KMS-11 (cell line): ENCODE results near the gene CLEC4G.

Experiments
- H2AFZ ChIP-seq: fragments of 200-600 bp; sonication (generic); 2 replicates; pipeline ENCODE4 v1.6.1; 2016; ENCODE audit warnings: antibody characterized with exemption, mixed run types, low read depth
- H3K27ac ChIP-seq: fragments of 200-600 bp; sonication (generic); 2 replicates; pipeline ENCODE4 v1.6.1; 2016; ENCODE audit warnings: mild to moderate bottlenecking, mixed run types
- H3K27me3 ChIP-seq: fragments of 200-600 bp; sonication (generic); 2 replicates; pipeline ENCODE4 v1.6.1; 2017; ENCODE audit warnings: mild to moderate bottlenecking, low read depth, mixed run types, moderate library complexity; ENCODE audit not compliant: insufficient read depth
- H3K36me3 ChIP-seq: fragments of 200-600 bp; sonication (generic); 2 replicates; pipeline ENCODE4 v1.6.1; 2017; ENCODE audit warnings: mild to moderate bottlenecking, mixed run types; ENCODE audit not compliant: insufficient read depth
- H3K4me1 ChIP-seq: fragments of 200-600 bp; sonication (generic); 2 replicates; pipeline ENCODE4 v1.6.1; 2016; ENCODE audit warnings: mild to moderate bottlenecking, low read depth, mixed run types; ENCODE audit not compliant: poor library complexity, severe bottlenecking
- H3K4me2 ChIP-seq: fragments of 200-600 bp; sonication (generic); 2 replicates; pipeline ENCODE4 v1.7.0; 2016; ENCODE audit warnings: mild to moderate bottlenecking, mixed run types
- H3K4me3 ChIP-seq: fragments of 200-600 bp; sonication (generic); IDR thresholded peaks from 2 replicates; pipeline ENCODE4 v1.6.1; 2017; ENCODE audit warnings: low read depth, low read length, mixed read lengths; ENCODE audit not compliant: insufficient read depth
- H3K79me2 ChIP-seq: fragments of 200-600 bp; sonication (generic); 2 replicates; pipeline ENCODE4 v1.6.1; 2016; ENCODE audit warnings: low read depth, mixed run types; ENCODE audit not compliant: insufficient read depth
- H3K9ac ChIP-seq: fragments of 200-600 bp; sonication (generic); 2 replicates; pipeline ENCODE4 v1.6.1; 2016; ENCODE audit warnings: mild to moderate bottlenecking, mixed run types
- H4K20me1 ChIP-seq: fragments of 200-600 bp; sonication (generic); 2 replicates; pipeline ENCODE4 v1.6.1; 2016; ENCODE audit warnings: mild to moderate bottlenecking, mixed run types; ENCODE audit not compliant: insufficient read depth
- TF ChIP-seq, protein P1 (sequence below): fragments of 200-600 bp; sonication (generic); conservative IDR thresholded peaks from 2 replicates; pipeline ENCODE4 v1.6.1; 2017; ENCODE audit warnings: low read depth, mild to moderate bottlenecking, antibody characterized with exemption, low read length, moderate library complexity, mixed read lengths

The CLEC4G gene

DNA sequence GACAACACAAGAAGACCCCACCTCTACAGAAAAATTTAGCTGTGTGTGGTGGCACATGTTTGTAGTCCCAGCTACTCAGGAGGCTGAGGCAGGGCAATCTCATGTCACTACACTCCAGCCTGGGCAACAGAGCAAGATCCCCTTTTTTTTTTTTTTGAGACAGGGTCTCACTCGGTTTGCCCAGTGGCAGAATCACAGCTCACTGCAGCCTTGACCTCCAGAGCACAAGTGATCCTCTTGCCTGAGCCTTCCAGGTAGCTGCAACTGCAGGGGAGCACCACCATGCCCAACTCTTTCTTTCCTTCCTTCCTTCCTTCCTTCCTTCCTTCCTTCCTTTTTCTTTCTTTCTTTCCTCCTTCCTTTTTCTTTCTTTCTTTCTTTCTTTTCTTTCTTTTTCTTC is 4.2 kb upstream of the CLEC4G start:
- no peak overlapping the region for H3K4me2 ChIP-seq

DNA sequence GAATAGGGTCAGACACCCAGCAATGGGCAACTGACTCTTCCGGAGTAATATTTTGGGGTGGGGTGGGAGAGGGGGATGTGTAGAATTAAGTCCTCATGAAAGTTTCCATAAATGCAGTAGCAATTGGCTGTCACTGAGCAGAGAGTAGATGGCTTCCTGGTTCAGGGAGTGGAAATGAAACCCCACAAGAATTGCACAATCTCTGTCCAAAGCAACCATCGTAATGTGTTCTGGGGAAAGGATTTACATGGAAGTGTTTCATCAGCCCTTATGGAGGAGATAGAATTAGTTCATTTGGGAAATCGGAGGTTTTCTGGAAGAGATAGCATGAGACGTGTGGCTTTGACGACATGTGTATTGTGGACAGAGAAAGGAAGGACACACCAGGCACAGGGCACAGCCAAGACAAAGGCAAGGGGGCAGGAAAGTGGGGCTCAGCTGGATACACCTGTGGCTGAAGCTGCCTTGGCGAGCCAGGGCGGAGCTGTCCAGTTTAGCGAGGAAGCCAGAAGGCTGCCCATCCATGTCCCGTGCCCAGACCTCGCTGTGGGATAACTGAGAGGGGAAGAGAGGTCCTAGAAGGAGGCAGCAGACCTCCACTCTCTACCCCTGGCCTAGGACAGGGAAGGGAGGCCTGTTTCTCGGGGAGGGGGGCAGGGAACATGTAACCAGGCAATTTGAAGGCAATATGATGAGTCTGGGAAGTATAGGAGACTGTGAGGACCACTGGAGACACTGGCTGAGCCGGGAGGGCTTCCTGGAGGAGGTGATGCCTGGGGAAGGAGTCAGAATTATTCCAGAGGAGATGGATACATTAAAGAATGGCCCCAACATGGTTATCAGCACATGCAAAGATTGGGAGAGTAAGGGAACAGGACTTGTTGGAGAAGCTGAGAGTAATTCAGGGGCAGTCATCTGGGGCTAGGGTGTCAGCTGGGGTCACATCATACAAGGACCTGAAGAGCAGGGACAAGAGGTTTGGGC is 2.6 kb upstream of the CLEC4G start:
- no peak overlapping the region for H3K27ac ChIP-seq
- no peaks in the 10 kb centered on the region for H3K79me2 ChIP-seq
- H3K36me3 ChIP-seq, result no peaks in the 10 kb centered on the region
- H3K27me3 ChIP-seq, result peaks cover 48% of the 10 kb centered on the region; the same call in 1 of the 2 replicates
- no peaks in the 10 kb centered on the region for H4K20me1 ChIP-seq
- TF ChIP-seq, protein P1, sequence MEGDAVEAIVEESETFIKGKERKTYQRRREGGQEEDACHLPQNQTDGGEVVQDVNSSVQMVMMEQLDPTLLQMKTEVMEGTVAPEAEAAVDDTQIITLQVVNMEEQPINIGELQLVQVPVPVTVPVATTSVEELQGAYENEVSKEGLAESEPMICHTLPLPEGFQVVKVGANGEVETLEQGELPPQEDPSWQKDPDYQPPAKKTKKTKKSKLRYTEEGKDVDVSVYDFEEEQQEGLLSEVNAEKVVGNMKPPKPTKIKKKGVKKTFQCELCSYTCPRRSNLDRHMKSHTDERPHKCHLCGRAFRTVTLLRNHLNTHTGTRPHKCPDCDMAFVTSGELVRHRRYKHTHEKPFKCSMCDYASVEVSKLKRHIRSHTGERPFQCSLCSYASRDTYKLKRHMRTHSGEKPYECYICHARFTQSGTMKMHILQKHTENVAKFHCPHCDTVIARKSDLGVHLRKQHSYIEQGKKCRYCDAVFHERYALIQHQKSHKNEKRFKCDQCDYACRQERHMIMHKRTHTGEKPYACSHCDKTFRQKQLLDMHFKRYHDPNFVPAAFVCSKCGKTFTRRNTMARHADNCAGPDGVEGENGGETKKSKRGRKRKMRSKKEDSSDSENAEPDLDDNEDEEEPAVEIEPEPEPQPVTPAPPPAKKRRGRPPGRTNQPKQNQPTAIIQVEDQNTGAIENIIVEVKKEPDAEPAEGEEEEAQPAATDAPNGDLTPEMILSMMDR, result no peak
- no peak overlapping the region for H3K4me2 ChIP-seq
- H2AFZ ChIP-seq, result no peak overlapping the region
- no peak overlapping the region for H3K4me3 ChIP-seq
- no peak overlapping the region for H3K9ac ChIP-seq
- no peaks in the 10 kb centered on the region for H3K4me1 ChIP-seq

More for the DNA sequence above, 4.2 kb upstream of the CLEC4G start:
- Histone ChIP-seq H3K4me1 (no peaks in the 10 kb centered on the region), H2AFZ (no peak overlapping the region), H3K27ac (no peak overlapping the region), H3K27me3 (peaks cover 59% of the 10 kb centered on the region), H3K36me3 (no peaks in the 10 kb centered on the region), H4K20me1 (no peaks in the 10 kb centered on the region), H3K9ac (no peak overlapping the region), H3K79me2 (no peaks in the 10 kb centered on the region), H3K4me3 (no peak overlapping the region)
- TF ChIP-seq, protein P1, result no peak

DNA sequence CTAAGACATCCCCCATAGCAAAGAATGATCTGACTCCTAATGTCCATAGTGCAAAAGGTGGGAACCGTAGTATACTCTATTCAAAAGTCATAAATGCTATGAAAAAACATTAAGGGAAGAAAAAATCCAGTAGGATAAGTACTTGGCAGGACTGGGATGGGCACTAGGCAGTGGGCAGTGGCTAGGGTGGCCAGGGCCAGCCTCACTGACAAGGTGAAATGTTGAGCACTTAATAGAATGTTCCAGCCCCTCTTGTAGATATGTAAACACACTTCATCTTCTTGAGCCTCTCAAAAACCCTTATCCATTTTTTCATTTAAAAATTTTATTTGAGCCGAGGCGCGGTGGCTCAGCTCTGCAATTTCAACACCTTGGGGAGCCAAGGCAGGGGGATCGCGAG is 1.5 kb upstream of the CLEC4G start:
- Histone ChIP-seq H3K4me3 (no peak overlapping the region), H3K4me2 (no peak overlapping the region), H2AFZ (no peak overlapping the region), H3K27ac (no peak overlapping the region), H3K36me3 (no peaks in the 10 kb centered on the region), H3K79me2 (no peaks in the 10 kb centered on the region), H3K4me1 (no peaks in the 10 kb centered on the region), H4K20me1 (no peaks in the 10 kb centered on the region), H3K9ac (no peak overlapping the region), H3K27me3 (peaks cover 48% of the 10 kb centered on the region)
- TF ChIP-seq, protein P1, result no peak

DNA sequence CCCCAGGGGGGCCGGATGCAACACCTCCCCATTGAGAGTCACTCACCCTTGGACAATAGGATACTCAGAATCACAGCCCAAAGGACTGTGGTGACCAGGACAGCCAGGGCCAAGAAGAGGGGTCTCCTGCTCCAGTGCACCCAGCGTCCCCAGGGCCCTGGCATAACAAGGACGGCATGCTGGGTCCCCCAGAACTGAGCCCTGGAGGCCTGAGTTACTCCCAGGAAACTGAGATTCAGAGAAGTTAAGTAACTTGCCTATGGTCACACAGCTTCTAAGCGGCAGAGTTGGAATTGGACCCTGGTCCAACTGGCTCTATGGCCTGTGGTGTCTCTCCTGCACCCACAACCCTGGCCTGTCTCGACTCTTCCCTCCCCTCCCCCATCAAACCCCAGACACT is 295 bp downstream of the CLEC4G start:
- TF ChIP-seq, protein P1, result no peak
- Histone ChIP-seq H2AFZ (no peak overlapping the region), H3K79me2 (no peaks in the 10 kb centered on the region), H3K27ac (no peak overlapping the region), H3K4me2 (no peak overlapping the region), H3K36me3 (no peaks in the 10 kb centered on the region), H3K9ac (no peak overlapping the region), H3K27me3 (peaks cover 48% of the 10 kb centered on the region), H4K20me1 (no peaks in the 10 kb centered on the region), H3K4me3 (no peak overlapping the region), H3K4me1 (no peaks in the 10 kb centered on the region)
